ENCODE measurements around the gene DLG1.

DLG1 gene

DNA sequence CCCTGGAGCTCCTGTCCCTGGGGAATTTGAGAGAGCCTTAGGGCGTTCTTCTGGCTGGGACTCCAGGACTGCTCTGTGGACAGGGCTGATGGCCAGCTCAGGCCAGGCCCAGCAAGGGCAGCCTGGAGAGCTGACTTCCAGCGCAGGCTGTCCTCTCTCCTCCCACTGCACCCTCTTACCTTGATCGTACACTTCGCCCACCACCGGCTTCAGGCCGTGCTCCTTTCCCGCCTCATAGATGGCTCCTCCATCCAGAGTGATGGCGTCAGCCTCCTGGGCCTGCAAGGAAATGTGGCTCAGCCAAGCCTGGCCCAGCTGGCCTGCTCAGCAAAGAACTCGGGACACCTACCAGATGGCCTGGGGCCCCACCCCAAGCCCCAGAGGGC, 271.9 kb downstream of the DLG1 start:
- no peak for DNase-seq

DNA sequence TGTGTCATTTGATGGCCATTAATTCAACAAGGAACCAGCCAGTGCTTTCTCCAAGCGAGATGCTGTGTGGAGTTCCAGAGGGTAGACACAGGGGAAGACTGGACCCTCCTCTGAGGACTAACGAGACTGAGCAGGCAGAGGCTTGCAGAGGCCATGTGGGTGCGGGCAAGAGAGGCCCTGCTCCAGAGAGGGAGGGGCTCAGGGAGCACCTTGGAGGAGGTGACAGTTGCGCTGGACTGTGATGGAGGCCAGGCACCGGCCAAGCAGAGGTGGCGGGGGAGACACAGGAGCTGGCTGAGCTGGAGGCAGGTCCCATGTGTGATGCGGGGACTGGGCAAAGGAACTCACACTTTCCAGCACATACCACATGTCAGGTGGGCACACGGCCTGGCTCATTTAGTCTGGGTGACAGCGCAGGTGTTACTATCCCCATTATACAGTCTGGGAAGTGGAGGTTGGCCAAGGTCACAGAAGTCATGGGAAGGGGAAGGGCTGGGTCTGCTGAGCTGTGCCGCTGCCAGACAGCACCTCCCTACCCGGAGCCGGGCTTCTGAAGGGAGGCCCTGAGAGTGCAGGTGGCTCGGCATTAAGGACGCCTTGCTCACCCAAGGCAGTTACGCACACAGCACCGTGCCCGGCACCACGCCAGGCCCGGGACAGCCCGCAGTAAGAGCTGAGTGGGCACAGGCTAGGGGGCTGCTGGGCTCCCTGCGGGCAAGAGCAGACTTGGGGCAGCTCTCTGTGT, 272.5 kb downstream of the DLG1 start:
- DNase-seq: no peak

DNA sequence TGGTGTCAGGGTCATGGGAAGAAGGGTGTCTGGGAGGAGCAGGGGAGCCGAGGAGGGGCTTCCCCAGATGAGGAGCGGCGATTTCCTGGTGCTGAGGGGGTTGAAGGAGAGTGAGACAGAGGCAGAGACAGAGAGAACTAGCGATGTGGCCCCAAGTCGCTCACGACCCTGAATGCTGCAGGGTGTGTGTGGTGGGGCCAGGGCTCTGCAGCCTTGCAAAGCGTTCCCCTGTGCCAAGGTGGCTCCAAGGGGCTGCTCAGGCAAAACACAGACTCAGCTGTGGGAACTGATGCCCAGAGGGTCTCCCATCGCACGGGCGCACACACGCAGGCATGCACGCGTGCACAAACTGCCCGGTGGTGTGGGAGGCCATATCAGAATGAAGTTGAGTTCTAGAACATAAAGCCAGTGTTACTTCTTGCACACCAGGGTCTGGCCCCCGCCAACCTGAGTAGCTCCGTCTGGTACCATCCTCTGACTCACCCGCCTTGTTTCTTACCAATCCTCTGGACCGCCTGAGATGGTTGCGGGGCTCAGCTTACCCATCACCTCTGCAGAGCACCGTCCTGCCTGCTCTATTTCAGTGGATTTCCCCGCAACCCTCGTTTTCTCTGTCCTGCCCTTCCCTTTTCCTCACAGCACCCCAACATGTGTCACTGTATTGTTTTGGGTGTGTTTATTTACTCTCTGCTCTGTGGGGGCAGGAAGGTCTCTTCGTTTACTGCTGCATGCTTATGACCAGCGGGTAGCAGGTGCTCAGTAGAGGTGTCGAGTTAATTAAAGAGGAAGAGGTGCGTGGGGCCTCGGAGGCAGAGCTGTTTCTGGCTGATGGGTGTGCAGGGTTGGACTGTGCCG, 273.3 kb downstream of the DLG1 start:
- DNase-seq: no peak

DNA sequence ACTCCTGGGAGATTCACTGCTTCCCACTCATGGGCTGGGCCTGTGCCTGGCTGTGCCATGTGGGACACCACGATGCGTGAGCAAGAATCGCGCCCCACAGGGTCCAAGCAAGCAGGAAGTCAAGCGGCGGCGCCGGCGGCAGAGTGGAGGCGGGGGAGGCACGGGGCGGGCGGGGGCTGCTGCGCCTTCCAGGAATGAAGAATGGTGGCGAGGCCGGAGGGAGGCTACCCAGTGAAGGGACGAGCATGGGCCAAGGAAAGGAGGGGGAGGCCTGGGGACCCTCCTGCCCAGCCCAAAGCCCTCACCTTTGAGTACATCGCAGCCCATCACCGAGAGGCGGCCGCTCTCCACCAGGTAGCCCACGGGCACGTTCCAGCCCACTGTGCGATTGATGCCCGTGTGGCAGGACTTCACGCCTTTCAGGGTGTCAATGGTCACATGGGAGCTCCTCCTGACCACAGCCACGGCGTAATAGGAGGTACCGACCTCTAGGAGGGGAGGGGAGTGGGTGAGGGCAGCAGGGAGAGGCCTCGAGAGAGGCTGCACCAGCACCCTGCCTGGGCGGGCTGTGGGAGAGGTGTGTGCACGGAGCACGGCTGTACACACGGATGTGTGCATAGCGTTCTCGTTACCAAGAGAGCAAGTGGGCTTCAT, 274.3 kb downstream of the DLG1 start:
- no peak for DNase-seq

DNA sequence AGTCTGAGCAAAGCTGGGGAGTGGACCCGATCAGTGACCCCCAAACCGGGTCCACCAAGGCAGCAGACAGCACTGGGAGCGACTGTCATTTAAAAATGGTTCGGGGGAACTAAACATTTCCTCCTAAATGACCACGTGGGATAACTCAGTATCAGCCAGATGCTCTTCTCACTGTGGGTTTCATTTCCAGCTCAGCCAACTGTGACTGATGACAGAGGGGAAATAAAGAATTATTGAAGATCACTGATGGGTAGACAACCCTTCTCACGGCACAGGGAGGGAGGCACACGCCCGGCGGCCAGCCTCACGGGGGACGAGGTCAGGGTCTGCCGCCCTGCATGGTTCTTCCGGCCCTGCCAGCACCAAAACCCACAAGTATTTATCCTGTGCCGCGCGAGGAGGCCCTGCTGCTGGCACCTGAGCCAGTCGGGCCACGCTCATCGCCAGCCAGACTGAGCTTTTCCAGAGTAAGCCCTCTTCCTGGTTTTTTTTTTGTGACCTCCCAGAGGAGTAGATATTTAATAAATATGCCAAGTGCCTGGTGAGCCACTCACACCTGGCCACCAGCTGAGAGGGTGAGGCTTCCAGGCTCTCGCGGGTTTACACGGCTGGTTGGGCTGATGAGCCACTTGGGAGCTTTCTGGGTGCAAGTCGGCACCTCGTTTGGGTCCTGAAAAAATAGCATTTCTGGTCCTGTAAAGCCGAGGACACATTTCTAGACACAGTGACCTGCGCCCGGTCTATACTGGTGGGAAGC, 275.0 kb downstream of the DLG1 start:
- no peak for DNase-seq

DNA sequence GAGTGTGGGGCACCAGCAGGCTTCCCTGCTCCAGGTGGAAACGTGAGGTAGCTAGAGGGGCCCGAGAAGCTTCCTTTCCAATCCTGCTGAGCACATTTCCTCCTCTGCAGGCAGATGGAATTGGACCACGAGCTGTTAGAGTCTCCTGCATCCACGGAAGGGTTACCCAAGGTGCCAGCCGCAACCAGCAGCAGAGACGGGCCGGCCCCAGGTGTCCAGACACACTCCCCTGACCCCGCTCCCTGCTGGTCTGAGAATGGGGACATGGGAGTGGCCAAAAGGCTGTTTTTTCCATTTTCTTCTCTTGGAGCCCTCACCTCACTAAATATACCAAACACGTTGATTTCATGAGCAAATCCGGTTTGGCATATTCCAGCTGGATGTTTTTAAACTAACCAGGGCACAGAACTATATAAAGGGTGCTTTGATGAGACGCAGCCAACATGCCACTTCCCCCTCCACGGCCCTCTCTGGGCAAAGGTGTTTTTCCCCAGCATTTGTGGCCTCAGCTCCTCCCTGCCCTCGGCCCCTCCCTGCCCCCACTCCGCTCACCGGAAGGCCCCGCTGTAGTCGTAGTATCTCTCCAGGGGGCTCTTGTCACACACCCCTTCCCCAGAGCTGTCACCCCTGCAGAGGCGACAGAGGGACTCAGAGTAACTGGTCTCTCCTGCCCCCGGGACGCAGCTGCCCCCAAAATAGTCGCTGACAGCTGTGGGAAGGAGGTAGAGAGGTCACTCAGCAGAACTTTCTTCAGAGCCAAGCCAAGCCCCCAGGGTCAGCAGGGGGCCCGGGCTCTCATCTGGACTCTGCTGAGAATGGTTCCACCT, 275.8 kb downstream of the DLG1 start:
- DNase-seq: no peak

DNA sequence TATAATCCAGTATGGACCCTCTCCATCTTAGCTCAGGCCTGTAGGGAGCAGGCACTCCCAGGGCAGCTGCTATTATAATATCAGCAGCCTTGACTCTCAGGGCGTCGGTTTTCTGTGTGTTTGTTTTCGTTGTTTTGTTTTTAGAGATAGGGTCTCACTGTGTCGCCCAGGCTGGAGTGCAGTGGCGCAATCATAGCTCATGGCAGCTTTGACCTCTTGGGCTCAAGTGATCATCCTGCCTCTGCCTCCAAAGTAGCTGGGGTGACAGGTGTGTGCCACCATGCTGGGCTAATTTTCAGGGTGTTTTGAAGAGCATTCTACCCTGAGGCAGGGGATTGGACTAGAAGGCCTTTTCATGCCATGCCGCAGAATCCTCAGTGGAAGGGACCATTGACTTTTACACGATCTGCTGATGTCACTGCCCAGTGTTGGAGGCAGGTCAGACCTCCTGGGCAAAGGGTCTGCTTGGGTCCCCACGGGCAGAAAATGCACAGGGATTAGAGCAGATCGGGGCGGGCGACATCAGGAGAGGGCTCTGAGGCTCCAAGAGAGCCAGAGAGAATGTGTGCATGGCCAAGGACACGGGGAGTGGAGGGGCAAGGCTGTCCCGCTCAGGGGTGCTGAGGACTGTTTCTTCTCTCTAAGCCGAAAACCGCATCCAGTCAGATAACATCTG, 276.5 kb downstream of the DLG1 start:
- DNase-seq: no peak

DNA sequence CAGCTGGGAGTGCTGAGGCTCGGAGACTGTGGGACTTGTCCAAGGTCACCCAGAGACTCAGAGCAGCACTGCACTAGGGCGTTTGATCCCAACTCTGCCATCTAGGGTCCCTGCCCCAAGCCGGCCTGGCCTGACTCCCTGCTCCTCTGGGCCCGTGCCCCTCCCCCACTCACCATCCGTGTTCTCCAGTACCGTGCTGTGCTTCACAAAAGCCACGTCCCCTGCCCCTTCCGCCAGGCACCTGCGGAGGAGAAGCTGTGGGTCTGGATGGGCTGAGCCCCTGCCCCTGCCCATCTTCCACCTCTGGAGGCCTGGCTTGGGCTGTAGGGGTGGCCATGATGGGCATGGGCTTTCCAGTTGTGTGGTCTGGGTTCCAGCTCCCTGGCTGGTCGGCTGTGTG, 277.2 kb downstream of the DLG1 start:
- DNase-seq: no peak

DNA sequence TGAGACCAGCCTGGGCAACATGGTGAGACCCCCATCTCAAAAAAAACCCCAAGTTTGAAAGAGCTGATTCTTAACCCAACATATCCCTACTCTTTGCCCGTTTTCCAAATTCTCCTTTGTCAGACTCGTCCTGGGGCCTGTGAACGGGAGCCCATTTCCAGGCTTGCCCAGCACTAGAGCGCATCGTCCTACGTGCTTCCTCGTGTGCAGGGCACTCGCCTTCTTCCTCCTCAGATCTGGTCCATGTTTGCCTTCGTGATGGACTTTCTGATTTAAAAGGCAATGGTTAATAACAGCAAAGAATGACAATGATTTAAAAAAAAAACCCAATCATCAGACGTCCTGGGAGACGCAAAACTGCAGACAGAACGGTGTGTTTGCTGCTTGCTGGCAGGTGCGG, 278.9 kb downstream of the DLG1 start:
- DNase-seq: no peak

DNA sequence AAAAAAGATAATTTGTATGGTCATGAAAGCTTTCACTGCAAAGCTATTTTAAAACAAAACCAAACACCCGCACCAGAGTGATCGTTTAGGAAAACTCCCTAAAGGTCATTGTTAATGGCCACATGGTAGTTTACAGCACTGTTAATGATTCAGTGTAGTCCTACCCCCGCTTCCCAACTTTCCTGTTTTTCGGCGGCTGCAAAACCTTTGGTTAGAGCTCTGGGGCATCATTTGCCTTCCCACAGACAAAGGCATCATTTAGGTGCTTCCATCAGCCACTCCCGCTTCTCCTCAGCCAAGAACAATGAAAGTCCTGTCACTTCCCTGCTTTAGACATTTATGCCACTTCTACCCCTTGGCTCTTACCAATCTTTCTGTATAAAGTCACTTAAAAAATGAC, 279.4 kb downstream of the DLG1 start:
- no peak for DNase-seq

DNA sequence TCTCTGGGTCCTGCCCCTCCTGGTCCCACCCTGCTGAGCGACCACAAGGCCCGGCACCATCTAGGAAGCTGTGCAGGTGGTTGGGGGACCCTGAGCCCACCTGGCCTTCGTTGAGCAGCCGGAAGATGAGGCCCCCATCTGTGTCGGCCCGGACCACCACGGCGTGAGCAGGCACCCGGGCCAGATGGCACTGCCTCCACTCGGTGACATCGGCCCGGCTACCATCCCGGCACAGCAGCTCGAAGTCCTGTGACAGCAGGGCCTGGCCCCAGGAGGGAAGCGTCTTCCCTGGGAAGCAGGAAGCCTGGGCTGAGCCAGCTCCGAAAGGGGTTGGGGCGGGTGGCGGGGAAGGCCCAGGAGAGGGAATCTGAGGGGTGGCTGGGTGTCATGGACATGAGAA, 281.4 kb downstream of the DLG1 start:
- no peak for DNase-seq

DNA sequence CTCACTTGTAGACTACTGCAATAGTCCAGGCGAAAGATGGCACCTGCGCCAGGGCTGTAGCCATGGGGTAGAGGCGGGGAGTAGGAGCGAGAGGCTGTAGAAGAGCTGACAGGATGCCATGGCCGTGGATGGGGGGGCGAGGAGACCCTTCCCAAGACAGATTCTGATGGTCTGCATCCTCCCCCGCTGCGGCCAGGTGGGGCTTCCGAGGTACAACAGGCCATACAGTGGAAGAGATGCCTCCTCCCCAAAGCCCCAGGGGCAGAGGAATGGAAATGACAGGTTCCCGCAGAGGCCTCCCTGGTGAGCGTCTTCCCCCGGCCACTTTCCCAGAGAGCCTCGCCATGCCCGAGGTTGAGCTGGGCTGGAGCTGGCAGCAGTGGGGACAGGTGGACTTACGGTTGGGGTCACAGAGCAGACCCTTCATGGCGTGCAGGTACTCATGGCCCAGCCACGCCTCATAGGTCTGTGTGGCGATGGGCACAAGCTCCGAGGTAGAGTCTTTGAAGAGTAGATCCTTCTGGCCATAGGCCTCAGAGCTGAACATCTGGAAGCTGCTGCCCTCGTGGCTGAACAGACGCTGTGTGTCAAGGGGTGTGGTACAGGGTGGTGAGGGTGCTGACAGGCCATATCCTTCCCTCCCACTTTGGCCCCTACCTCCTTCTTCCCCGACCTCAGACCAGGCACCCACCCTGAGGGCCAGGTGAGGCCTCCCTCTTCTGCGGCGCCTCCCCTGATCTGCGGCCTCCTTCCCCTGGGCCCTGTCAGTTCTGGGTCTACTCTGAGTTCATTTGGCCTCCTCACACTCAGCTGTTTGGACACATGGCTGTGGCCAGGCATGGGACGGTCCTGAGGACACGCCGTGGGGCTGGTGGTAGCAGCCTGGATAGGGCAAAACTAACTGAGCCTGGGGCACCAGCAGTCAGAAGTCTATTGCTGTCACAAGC, 282.3 kb downstream of the DLG1 start:
- no peak for DNase-seq

DNA sequence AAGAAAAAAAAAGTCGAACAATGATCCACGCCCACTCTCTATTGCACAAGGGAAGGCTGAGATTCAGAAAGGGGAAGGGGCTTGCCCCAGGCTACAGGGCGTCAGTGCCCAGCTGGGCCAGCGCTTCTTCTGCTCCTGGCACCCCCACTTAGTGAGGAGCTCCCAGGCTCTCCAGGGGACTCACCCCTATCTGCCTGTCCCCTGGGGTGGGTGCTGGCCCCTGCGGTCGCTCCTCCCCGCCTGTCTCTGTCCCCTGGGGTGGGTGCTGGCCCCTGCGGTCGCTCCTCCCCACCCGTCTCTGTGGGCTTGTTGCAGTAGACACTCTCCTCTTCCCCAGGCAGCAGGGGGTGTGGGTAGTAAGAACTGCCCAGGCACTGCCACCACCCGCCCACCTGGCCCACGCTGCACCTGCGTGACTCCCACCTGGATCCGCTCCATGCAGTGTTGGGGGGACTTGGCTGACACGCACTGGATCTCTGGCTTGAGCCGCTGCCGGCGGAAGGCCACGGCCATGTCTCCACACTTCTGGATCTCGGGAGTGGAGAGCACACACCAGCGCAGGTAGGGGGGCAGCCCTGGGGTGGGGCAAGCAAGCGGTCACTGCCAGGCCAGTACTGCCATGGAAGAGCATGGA, 283.4 kb downstream of the DLG1 start:
- no peak for DNase-seq

DNA sequence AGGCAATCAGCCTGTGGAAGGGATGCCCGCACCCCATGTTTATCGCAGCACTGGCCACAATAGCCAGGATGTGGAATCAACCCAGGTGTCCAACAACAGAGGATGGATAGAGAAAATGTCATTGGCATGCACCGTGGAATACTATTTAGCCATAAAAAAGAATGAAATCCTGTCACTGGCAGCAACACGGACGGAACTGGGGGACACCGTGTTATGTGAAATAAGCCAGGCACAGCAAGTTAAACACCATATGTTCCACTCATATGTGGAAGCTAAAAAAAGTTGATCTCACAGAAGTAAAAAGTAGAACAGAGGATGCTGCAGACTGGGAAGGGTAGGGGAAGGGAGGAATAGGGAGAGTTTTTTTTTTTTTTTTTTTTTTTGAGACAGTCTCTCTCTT, 284.4 kb downstream of the DLG1 start:
- no peak for DNase-seq

DNA sequence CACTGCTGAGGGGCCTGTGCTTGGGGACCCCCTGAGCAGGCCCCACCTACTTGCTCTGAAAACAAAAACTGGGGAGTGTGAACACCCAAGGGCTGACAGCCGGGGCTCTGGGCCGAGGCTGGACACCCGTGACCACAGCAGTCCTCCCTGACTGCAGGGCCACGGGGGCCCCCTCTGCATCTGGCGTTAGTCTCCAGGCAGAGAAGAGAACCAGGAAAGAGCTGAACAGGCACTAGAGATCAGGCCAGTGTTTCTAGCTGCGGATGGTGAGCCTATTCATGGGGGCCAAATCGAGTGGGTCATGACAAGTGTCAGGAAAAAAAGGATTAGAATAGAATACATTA, 285.9 kb downstream of the DLG1 start:
- DNase-seq: no peak

DNA sequence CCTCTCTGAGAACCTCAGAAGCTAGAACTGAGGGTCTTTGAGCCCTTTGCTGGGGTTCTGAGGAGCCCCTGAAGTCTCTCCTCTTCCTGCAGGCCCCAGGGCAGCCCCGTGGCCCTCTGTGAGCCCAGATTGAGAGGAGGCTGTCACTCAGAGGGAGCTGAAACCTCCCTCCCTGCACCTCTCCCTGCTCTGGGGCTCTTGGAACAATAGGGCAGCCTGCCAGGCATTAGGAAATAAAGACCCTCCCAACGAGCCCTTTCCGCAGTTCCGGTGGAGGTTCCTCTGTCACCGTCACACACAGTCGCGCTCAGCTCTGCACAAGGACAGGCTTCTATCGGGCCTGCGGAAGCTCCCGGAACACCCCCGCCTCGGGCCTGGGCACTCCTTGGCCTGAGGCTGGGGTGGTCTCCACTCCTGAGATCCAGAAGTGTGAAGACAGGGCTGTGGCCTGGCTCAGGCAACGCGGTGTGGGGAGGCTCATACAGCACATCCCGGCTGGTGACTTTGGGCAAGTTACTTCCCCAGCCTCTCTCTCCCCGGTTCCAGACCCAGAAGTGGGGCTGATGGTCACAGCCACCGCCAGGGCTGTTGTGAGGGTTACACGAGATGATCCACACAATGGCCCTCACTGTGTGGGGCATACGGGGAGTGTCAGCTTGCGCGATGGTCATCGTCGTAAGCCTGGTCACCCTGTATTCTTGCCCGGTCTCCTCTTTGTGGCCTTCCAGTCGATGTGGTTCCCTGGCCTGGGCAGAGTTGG, 286.5 kb downstream of the DLG1 start:
- no peak for DNase-seq

DNA sequence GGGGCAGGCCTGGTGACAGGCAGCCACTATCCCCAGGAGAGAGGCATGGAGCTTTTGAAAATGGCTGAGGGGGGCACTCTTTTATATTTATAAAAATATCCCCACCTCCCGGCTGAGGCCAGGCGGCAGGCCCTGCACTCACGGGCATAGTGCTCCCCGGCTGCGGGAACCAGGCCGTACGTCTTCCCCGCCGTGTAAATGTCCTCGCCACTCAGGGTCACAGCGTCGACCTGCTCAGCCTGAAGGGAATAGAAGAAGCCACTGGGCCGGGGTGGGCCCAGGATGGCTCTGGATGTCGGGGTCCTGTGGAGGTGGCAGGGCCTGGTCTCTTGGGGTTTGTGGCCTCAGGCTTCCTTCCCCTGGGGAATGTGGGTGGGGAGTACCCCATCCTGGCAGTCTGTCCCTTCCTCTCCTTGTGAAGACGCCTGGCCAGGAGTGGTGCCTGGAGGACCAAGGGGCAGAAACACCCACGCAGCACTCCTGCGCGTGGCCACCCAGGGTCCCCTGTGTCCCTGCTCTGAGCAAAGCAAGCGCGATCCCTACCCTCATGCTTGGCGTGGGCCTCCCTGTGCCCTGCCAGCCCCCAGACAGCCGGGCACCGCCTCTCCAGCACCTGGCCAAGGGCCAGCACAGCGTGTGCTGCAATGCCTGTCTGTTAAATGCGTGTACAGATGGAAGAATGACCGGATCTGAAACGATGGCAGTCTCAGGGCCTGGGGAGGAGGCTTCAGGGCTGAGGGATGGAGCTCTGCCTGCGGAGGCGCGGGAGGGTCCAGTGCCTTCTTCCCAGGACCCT, 287.7 kb downstream of the DLG1 start:
- no peak for DNase-seq

DNA sequence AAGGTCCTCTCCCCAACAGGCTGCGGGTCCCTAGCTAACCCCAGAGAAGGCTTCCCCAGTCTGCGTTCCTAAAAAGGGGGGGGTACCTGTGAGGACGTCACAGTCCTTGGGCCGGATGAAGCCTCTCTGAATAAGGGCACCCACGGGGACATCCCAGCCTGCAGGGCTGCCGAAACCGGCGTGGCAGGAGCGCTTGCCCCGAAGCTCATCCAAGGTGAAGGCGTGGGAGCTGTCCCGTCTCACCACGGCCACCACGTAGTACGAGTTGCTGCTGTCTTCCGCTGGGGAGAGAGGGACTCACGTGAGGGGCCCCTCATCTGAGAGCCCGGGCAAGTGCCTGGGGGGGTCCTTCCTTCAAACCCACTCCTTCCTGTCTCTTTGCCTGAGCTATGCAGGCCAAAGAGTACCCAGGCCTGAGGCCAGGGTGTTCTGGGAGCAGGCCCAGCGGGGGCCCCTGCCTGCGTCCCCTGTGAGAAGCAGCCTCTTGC, 288.8 kb downstream of the DLG1 start:
- DNase-seq: no peak

Measured in NCI-H446 treated with DMSO at 0.1 percent for 48 hours (cell line).